Measurements from ENCODE around the gene GNG7.
"Not testable (repeated sequence)": the region's sequence is repeated elsewhere in the genome, so short reads cannot be mapped to it uniquely, and the experiment has no call there.

Gene GNG7

GRCh38 chr19:2569596-2570465 is 132.7 kb downstream of the GNG7 start:
- DNase-seq (no peak), ATAC-seq (replicated peaks) (no peak)
- Mint-ChIP-seq H3K27me3 (no peaks in the 10 kb centered on the region), H3K4me3 (no peak overlapping the region), H3K9me3 (peaks cover 6 to 10% of the 10 kb centered on the region in 2 donors), H3K27ac (peak overlapping the region; percentile 91), H3K4me1 (peaks cover 29 to 50% of the 10 kb centered on the region in 2 donors), H3K36me3 (peaks cover 14 to 20% of the 10 kb centered on the region in 2 donors)

DNA sequence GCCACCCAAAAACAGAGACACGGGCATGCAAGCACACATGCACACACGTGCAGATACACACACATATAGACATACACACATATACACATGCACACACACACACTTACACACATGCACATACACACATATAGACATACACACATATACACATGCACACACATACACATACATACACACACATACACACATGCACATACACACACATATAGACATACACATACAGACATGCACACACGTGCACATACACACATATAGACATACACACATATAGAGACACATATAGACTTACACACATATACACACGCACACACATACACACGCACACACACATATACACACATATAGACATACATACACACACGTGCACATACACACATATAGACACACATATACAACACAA is 134.5 kb downstream of the GNG7 start:
- ATAC-seq (replicated peaks) (no peak), DNase-seq (no peak)
- Mint-ChIP-seq H3K9me3 (peaks cover 6% of the 10 kb centered on the region in 2 donors), H3K4me1 (peaks cover 37 to 68% of the 10 kb centered on the region in 2 donors), H3K27ac (peak overlapping the region; percentile 74), H3K36me3 (peaks cover 6 to 12% of the 10 kb centered on the region in 2 donors), H3K27me3 (no peaks in the 10 kb centered on the region), H3K4me3 (peak overlapping the region; percentile 34 to 58)

- DNase-seq: no peak
- H3K27me3 Mint-ChIP-seq: no peaks in the 10 kb centered on the region
- ATAC-seq (replicated peaks): peak; percentile 51 to 55
- peaks cover 6% of the 10 kb centered on the region in 2 donors for H3K9me3 Mint-ChIP-seq
- peak overlapping the region; percentile 34 to 58 for H3K4me3 Mint-ChIP-seq
- H3K27ac Mint-ChIP-seq: peak overlapping the region; percentile 74
- H3K4me1 Mint-ChIP-seq: peaks cover 41 to 72% of the 10 kb centered on the region in 2 donors
- H3K36me3 Mint-ChIP-seq: peaks cover 6 to 12% of the 10 kb centered on the region in 2 donors
Observed at GRCh38 chr19:2567580-2567979, 134.9 kb downstream of the GNG7 start.

GRCh38 chr19:2563546-2563945 is 138.9 kb downstream of the GNG7 start:
- H3K4me1 Mint-ChIP-seq: peaks cover 47 to 76% of the 10 kb centered on the region in 2 donors
- not testable (repeated sequence) for H3K9me3 Mint-ChIP-seq; H3K27me3 Mint-ChIP-seq; ATAC-seq (replicated peaks); DNase-seq; H3K36me3 Mint-ChIP-seq
- H3K27ac Mint-ChIP-seq: peak overlapping the region; percentile 97
- peak overlapping the region in 1 of 2 donors; percentile 89 for H3K4me3 Mint-ChIP-seq

GRCh38 chr19:2561895-2562294 is 140.6 kb downstream of the GNG7 start:
- H3K27me3 Mint-ChIP-seq: no peaks in the 10 kb centered on the region
- ATAC-seq (replicated peaks) (peak; percentile 97), DNase-seq (peak; percentile 93)
- H3K4me3 Mint-ChIP-seq: peak overlapping the region; percentile 89 to 94
- peak overlapping the region; percentile 97 for H3K27ac Mint-ChIP-seq
- no peaks in the 10 kb centered on the region for H3K36me3 Mint-ChIP-seq
- no peaks in the 10 kb centered on the region for H3K9me3 Mint-ChIP-seq
- H3K4me1 Mint-ChIP-seq: peaks cover 38 to 68% of the 10 kb centered on the region in 2 donors

DNA sequence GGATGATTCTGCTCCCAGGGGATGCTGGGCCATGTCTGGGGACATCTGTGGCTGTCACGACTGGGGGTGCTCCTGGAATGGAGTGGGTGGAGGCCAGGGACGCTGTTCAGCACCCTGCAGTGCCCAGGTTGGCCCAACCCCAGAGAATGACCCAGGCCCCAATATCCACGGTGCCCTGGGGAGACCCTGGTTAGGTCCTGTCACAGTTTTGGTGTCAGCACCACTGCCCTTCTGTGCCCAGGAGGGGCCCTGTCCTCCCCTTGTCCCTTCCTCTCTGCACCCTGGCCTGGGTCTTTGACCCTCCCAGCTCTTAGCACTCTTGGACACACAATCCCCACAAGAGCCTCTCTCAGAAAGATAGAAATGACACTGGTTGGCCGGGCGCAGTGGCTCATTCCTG is 141.3 kb downstream of the GNG7 start:
- peak overlapping the region; percentile 97 for H3K27ac Mint-ChIP-seq
- no peaks in the 10 kb centered on the region for H3K36me3 Mint-ChIP-seq
- H3K4me1 Mint-ChIP-seq: peaks cover 42 to 74% of the 10 kb centered on the region in 2 donors
- H3K9me3 Mint-ChIP-seq: no peaks in the 10 kb centered on the region
- H3K4me3 Mint-ChIP-seq: peak overlapping the region; percentile 89 to 94
- ATAC-seq (replicated peaks): no peak
- DNase-seq: no peak
- no peaks in the 10 kb centered on the region for H3K27me3 Mint-ChIP-seq

DNA sequence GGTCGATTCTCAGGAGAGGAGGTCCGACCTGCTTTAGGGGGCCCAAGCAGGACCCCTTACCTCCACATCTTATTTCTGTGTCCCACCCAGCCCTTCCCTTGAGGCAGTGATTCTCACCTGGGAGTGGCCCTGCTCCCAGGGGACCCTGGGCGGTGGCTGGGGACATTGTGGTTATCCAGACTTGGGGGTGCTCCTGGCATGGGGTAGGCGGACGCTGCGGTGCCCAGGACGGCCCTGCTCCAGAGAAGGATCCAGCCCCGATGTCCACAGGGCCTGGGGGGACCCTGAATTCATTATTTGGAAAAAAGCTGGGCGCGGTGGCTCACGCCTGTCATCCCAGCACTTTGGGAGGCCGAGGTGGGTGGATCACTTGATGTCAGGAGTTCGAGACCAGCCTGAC is 142.1 kb downstream of the GNG7 start:
- DNase-seq (no peak), ATAC-seq (replicated peaks) (no peak)
- H3K9me3 Mint-ChIP-seq: no peaks in the 10 kb centered on the region
- H3K4me1 Mint-ChIP-seq: peaks cover 42 to 77% of the 10 kb centered on the region in 2 donors
- no peak overlapping the region for H3K4me3 Mint-ChIP-seq
- peak overlapping the region; percentile 77 for H3K27ac Mint-ChIP-seq
- H3K36me3 Mint-ChIP-seq: no peaks in the 10 kb centered on the region
- no peaks in the 10 kb centered on the region for H3K27me3 Mint-ChIP-seq

DNA sequence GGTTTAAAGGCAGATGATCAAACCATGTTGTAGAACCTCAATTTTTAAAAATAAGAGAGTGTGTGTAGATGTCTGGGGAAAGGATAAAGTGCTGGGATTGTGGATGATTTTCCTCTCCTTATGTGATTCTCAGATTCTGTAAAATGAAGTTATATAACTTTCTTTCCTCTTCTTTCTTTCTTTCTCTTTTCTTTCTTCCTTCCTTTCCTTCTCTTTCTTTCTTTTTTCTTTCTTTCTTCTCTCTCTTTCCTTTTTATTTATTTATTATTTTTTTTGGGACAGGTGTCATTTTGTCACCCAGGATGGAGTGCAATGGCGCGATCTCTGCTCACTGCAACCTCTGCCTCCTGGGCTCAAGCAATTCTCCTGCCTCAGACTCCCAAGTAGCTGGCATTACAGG is 144.0 kb downstream of the GNG7 start:
- ATAC-seq (replicated peaks): no peak
- no peak for DNase-seq
- no peaks in the 10 kb centered on the region for H3K9me3 Mint-ChIP-seq
- peaks cover 38 to 68% of the 10 kb centered on the region in 2 donors for H3K4me1 Mint-ChIP-seq
- no peaks in the 10 kb centered on the region for H3K27me3 Mint-ChIP-seq
- H3K27ac Mint-ChIP-seq: no peak overlapping the region
- H3K4me3 Mint-ChIP-seq: no peak overlapping the region
- no peaks in the 10 kb centered on the region for H3K36me3 Mint-ChIP-seq

DNA sequence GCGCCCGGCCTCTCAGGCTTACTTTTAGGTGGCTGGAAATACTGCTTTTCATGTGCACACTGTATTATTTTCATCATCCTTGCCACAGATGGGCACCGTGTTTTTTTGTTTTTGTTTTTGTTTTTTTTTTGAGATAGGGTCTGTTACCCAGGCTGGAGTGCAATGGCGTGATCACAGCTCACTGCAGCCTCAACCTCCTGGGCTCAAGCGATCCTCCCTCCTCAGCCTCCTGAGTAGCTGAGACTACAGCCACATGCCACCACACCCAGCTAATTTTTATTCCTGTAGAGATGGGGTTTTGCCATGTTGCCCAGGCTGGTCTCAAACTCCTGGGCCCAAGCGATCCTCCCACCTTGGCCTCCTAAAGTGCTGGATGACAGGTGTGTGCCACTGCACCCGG is 144.4 kb downstream of the GNG7 start:
- H3K4me1 Mint-ChIP-seq: peaks cover 35 to 64% of the 10 kb centered on the region in 2 donors
- not testable (repeated sequence) for H3K4me3 Mint-ChIP-seq; H3K9me3 Mint-ChIP-seq; H3K27me3 Mint-ChIP-seq; H3K27ac Mint-ChIP-seq; H3K36me3 Mint-ChIP-seq; DNase-seq; ATAC-seq (replicated peaks)

DNA sequence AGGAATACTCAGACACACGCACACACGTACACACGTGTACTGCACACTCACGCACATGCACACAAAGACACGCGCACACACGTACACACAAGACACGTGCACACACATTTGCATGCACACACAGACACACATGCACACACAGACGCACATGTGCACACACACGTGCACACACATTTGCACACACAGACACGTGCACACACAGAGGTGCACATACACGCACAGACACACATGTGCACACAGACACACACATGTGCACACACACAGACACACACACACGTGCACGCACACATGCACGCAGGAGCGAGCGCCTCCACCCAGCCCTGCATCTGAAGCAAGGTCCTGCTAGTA is 145.4 kb downstream of the GNG7 start:
- peaks cover 31 to 57% of the 10 kb centered on the region in 2 donors for H3K4me1 Mint-ChIP-seq
- no peak for DNase-seq
- no peaks in the 10 kb centered on the region for H3K9me3 Mint-ChIP-seq
- no peaks in the 10 kb centered on the region for H3K36me3 Mint-ChIP-seq
- H3K4me3 Mint-ChIP-seq: no peak overlapping the region
- H3K27me3 Mint-ChIP-seq: no peaks in the 10 kb centered on the region
- ATAC-seq (replicated peaks): no peak
- H3K27ac Mint-ChIP-seq: peak overlapping the region; percentile 88

GRCh38 chr19:2556221-2557092 is 146.0 kb downstream of the GNG7 start:
- H3K4me3 Mint-ChIP-seq: no peak overlapping the region
- H3K36me3 Mint-ChIP-seq: no peaks in the 10 kb centered on the region
- H3K9me3 Mint-ChIP-seq: no peaks in the 10 kb centered on the region
- ATAC-seq (replicated peaks): no peak
- H3K27me3 Mint-ChIP-seq: no peaks in the 10 kb centered on the region
- peak overlapping the region; percentile 88 for H3K27ac Mint-ChIP-seq
- no peak for DNase-seq
- peaks cover 33 to 56% of the 10 kb centered on the region in 2 donors for H3K4me1 Mint-ChIP-seq

- H3K4me3 Mint-ChIP-seq: no peak overlapping the region
- H3K4me1 Mint-ChIP-seq: peaks cover 32 to 53% of the 10 kb centered on the region in 2 donors
- DNase-seq: no peak
- no peak overlapping the region for H3K27ac Mint-ChIP-seq
- H3K36me3 Mint-ChIP-seq: no peaks in the 10 kb centered on the region
- H3K27me3 Mint-ChIP-seq: no peaks in the 10 kb centered on the region
- no peak for ATAC-seq (replicated peaks)
- H3K9me3 Mint-ChIP-seq: no peaks in the 10 kb centered on the region
Observed at GRCh38 chr19:2555422-2556220, 146.9 kb downstream of the GNG7 start.

DNA sequence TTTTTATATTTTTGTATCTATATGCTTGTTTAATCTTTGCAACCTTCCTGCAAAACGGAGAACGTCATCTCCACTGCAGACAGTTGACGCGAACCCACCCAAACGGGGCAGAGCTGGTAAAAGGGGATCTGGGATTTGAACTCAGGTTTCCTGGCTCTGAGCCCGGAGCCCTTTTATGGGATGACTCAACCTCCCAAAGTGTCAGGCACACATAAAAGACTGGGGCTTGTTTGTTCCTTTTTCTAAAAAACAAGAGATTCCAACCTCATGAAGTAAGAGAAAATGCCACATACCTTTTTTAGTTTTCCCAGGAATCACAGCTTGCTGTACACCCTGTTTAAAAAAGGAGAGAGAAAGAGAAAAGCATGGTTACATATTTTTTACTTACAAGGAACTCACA is 147.6 kb downstream of the GNG7 start:
- Mint-ChIP-seq H3K36me3 (no peaks in the 10 kb centered on the region), H3K27ac (peak overlapping the region; percentile 9), H3K4me1 (peaks cover 31 to 51% of the 10 kb centered on the region in 2 donors), H3K4me3 (no peak overlapping the region), H3K9me3 (no peaks in the 10 kb centered on the region), H3K27me3 (no peaks in the 10 kb centered on the region)
- no peak for DNase-seq
- ATAC-seq (replicated peaks): no peak

GRCh38 chr19:2553510-2553909 is 149.0 kb downstream of the GNG7 start:
- no peaks in the 10 kb centered on the region for H3K27me3 Mint-ChIP-seq
- peaks cover 0 to 2% of the 10 kb centered on the region in 2 donors for H3K9me3 Mint-ChIP-seq
- peaks cover 34 to 58% of the 10 kb centered on the region in 2 donors for H3K4me1 Mint-ChIP-seq
- no peak for DNase-seq
- peaks cover 3 to 8% of the 10 kb centered on the region in 2 donors for H3K36me3 Mint-ChIP-seq
- no peak overlapping the region for H3K27ac Mint-ChIP-seq
- H3K4me3 Mint-ChIP-seq: no peak overlapping the region
- no peak for ATAC-seq (replicated peaks)

Data from stimulated activated naive B cell treated with anti-CD40 and anti-IgM and Interleukin-4, amounts not matched to agents 10 μg/mL and 1 μg/mL and 100 μg/mL, for 72 hours (primary cell).